GM19238 (cell line): ENCODE measurements around the gene SEC14L2.
"Not testable (repeated sequence)": the region's sequence is repeated elsewhere in the genome, so short reads cannot be mapped to it uniquely, and the experiment has no call there.

Experiments used
- DNase-seq: peaks from one replicate; pipeline ENCODE4 v3.0.0; 2011; ENCODE audit warnings: low spot score; ENCODE audit not compliant: insufficient read length

Gene SEC14L2

GRCh38 chr22:30455075-30455840 is 58.4 kb downstream of the SEC14L2 start:
- no peak for DNase-seq

GRCh38 chr22:30457981-30458380 is 61.2 kb downstream of the SEC14L2 start:
- no peak for DNase-seq

GRCh38 chr22:30459181-30460052 is 62.6 kb downstream of the SEC14L2 start:
- DNase-seq: no peak

GRCh38 chr22:30460147-30460546 is 63.3 kb downstream of the SEC14L2 start:
- DNase-seq: no peak

- not testable (repeated sequence) for DNase-seq
Observed at GRCh38 chr22:30460555-30460954, 63.7 kb downstream of the SEC14L2 start.

GRCh38 chr22:30469165-30469564 is 72.3 kb downstream of the SEC14L2 start:
- no peak for DNase-seq

GRCh38 chr22:30470655-30471054 is 73.8 kb downstream of the SEC14L2 start:
- DNase-seq: no peak

- no peak for DNase-seq
Observed at GRCh38 chr22:30471616-30472318, 74.9 kb downstream of the SEC14L2 start, which contains the start of gene SEC14L3. Gene SEC14L3 (minus strand): TSS chr22:30472017. CDS start chr22:30471958, 59 bp downstream.

- no peak for DNase-seq
Observed at GRCh38 chr22:30472994-30473720, 76.3 kb downstream of the SEC14L2 start.

GRCh38 chr22:30474121-30474520 is 77.3 kb downstream of the SEC14L2 start:
- no peak for DNase-seq
